ENCODE results near the gene RTN4.
A peak's percentile ranks its signal among the peaks of the same experiment; 100 is the strongest.
"Not testable (repeated sequence)": the region's sequence is repeated elsewhere in the genome, so short reads cannot be mapped to it uniquely, and the experiment has no call there.

The RTN4 gene

DNA sequence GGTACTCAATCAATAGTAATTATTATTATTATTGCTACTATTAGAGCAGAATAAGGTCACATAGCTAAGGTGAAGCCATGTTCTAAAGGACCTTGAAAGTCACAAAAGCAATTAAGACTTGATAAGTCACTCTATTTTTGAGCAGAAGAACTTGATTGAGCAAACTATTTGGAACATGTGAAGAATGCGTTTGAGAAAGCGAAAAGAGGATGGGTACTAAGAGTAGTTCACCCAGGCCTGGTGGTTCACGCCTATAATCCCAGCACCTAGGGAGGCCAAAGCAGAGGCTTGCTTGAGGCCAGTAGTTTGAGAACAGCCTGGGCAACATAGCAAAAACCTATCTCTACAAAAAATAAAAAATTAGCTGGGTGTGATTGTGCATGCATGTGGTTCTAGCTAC lies 7.2 kb upstream of the RTN4 start:
- no peaks in the 10 kb centered on the region for H3K36me3 ChIP-seq (replicated peaks; ENCODE audit: low read depth, low read length)
- no peaks in the 10 kb centered on the region for H3K27me3 ChIP-seq (ENCODE audit: low read depth, low read length)
- no peak overlapping the region for H3K4me3 ChIP-seq (ENCODE audit: low read length)
- TF ChIP-seq EZH2phosphoT487 (IDR thresholded peaks at IDR 0.05; ENCODE audit: low read depth): no peak
- TF ChIP-seq, protein P1, sequence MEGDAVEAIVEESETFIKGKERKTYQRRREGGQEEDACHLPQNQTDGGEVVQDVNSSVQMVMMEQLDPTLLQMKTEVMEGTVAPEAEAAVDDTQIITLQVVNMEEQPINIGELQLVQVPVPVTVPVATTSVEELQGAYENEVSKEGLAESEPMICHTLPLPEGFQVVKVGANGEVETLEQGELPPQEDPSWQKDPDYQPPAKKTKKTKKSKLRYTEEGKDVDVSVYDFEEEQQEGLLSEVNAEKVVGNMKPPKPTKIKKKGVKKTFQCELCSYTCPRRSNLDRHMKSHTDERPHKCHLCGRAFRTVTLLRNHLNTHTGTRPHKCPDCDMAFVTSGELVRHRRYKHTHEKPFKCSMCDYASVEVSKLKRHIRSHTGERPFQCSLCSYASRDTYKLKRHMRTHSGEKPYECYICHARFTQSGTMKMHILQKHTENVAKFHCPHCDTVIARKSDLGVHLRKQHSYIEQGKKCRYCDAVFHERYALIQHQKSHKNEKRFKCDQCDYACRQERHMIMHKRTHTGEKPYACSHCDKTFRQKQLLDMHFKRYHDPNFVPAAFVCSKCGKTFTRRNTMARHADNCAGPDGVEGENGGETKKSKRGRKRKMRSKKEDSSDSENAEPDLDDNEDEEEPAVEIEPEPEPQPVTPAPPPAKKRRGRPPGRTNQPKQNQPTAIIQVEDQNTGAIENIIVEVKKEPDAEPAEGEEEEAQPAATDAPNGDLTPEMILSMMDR (IDR thresholded peaks at IDR 0.05; ENCODE audit: low read depth, low read length): no peak
- H3K27ac ChIP-seq (ENCODE audit: low read length): no peak overlapping the region
- no peak overlapping the region for H3K9ac ChIP-seq (ENCODE audit: low read length)
- H3K79me2 ChIP-seq (ENCODE audit: low read length): no peaks in the 10 kb centered on the region
- H3K4me2 ChIP-seq (ENCODE audit: low read length): no peak overlapping the region
- H3K4me1 ChIP-seq (ENCODE audit: low read length): peaks cover 37% of the 10 kb centered on the region
- H3K9me3 ChIP-seq (ENCODE audit: insufficient read depth, low read length): no peaks in the 10 kb centered on the region
- H2AFZ ChIP-seq (ENCODE audit: low read depth, low read length): no peak overlapping the region
- no peaks in the 10 kb centered on the region for H4K20me1 ChIP-seq (ENCODE audit: insufficient read depth, low read length)

DNA sequence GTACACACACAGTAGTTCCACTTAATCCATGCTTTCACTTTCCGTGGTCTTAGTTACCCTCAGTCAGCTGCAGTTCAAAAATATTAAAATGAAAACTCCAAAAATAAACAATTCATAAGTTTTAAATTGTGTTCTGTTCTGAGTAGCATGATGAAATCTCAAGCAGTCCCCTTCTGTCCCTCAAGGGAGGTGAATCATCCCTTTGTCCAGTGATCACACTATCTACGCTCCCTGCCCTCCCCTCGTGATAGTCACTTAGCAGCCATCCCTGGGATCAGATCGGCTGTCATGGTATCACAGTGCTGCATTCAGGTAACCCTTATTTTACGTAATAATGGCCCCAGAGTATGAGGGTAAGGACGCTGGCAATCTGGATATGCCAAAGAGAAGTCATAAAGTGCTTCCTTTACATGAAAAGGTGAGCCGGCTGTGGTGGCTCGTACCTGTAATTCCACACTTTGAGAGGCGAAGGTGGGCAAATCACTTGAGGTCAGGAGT lies 5.8 kb upstream of the RTN4 start:
- H3K27me3 ChIP-seq (ENCODE audit: low read depth, low read length): no peaks in the 10 kb centered on the region
- H3K9ac ChIP-seq (ENCODE audit: low read length): no peak overlapping the region
- H3K4me1 ChIP-seq (ENCODE audit: low read length): peaks cover 44% of the 10 kb centered on the region
- TF ChIP-seq, protein P1 (IDR thresholded peaks at IDR 0.05; ENCODE audit: low read depth, low read length): no peak
- no peak for TF ChIP-seq EZH2phosphoT487 (IDR thresholded peaks at IDR 0.05; ENCODE audit: low read depth)
- H3K9me3 ChIP-seq (ENCODE audit: insufficient read depth, low read length): no peaks in the 10 kb centered on the region
- no peaks in the 10 kb centered on the region for H3K79me2 ChIP-seq (ENCODE audit: low read length)
- H4K20me1 ChIP-seq (ENCODE audit: insufficient read depth, low read length): no peaks in the 10 kb centered on the region
- no peak overlapping the region for H3K4me3 ChIP-seq (ENCODE audit: low read length)
- no peak overlapping the region for H3K4me2 ChIP-seq (ENCODE audit: low read length)
- no peaks in the 10 kb centered on the region for H3K36me3 ChIP-seq (replicated peaks; ENCODE audit: low read depth, low read length)
- H2AFZ ChIP-seq (ENCODE audit: low read depth, low read length): no peak overlapping the region
- H3K27ac ChIP-seq (ENCODE audit: low read length): no peak overlapping the region

DNA sequence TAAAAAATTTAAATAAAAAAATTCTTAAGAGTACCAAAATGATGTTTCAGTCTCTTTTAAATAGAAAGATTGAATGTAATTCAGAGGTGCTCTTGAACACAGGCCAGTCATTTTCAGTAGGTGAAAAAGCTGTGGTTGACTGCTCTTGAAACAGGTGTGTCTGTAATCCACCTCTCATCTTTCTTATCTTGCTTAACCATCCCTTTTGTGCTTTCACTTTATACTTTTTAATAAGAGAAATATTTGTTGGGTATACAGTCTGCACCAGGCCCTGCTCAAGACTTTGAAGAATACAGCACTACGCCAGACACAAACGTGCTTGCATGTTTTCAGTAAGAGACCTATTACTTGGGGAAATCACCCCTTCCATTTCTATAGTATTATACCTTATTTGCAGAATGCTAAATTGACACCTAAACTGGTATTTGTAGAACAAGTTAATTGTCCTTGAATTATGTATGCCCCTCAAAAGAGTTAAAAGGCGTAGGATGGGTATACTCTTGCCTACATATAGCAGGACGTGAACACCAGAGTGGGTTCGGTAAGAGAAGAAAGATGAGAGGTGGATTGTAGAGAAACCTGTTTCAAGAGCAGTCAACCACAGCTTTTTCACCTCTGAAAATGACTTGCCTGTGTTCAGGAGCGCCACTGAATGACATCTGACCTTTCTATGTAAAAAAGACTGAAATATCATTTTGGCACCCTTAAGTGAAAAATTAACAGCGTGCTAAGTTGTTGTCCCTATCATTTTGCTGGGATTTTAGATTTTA lies 4.0 kb upstream of the RTN4 start:
- Histone ChIP-seq H3K27ac (ENCODE audit: low read length) (peak overlapping the region; percentile 56), H3K4me2 (ENCODE audit: low read length) (peak overlapping the region; percentile 92), H3K36me3 (replicated peaks; ENCODE audit: low read depth, low read length) (no peaks in the 10 kb centered on the region)

DNA sequence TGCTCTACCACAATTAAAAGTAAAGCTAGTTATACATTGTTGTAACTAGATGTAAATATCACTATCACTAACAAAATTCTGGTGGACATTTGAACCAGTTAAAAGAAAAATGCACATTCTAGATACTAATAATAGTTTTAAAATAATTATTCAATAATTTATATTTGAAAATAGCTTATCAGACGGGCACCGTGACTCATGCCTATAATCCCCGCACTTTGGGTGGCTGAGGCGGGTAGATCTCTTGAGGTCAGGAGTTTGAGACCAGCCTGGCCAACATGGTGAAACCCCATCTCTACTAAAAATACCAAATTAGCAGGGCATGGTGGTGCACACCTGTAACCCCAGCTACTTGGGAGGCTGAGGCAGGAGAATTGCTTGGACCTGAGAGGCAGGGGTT lies 3.0 kb upstream of the RTN4 start:
- Histone ChIP-seq H3K4me1 (ENCODE audit: low read length) (peaks cover 43% of the 10 kb centered on the region), H3K79me2 (ENCODE audit: low read length) (peaks cover 18% of the 10 kb centered on the region)
- not testable (repeated sequence) for H3K27me3 ChIP-seq (ENCODE audit: low read depth, low read length); H2AFZ ChIP-seq (ENCODE audit: low read depth, low read length); H3K4me3 ChIP-seq (ENCODE audit: low read length); H3K9me3 ChIP-seq (ENCODE audit: insufficient read depth, low read length); H3K4me2 ChIP-seq (ENCODE audit: low read length); H3K9ac ChIP-seq (ENCODE audit: low read length); H3K36me3 ChIP-seq (replicated peaks; ENCODE audit: low read depth, low read length); H3K27ac ChIP-seq (ENCODE audit: low read length); H4K20me1 ChIP-seq (ENCODE audit: insufficient read depth, low read length)

More for the DNA sequence above, 4.0 kb upstream of the RTN4 start:
- no peak overlapping the region; the same call in 1 of the 2 replicates for H3K9ac ChIP-seq (ENCODE audit: low read length)
- peaks cover 7% of the 10 kb centered on the region for H3K79me2 ChIP-seq (ENCODE audit: low read length)
- H3K9me3 ChIP-seq (ENCODE audit: insufficient read depth, low read length): no peaks in the 10 kb centered on the region
- no peaks in the 10 kb centered on the region for H4K20me1 ChIP-seq (ENCODE audit: insufficient read depth, low read length)
- H3K4me1 ChIP-seq (ENCODE audit: low read length): peaks cover 43% of the 10 kb centered on the region
- peak overlapping the region; percentile 62 for H3K4me3 ChIP-seq (ENCODE audit: low read length)
- TF ChIP-seq, protein P1 (IDR thresholded peaks at IDR 0.05; ENCODE audit: low read depth, low read length): no peak
- TF ChIP-seq EZH2phosphoT487 (IDR thresholded peaks at IDR 0.05; ENCODE audit: low read depth): no peak
- H2AFZ ChIP-seq (ENCODE audit: low read depth, low read length): no peak overlapping the region
- no peaks in the 10 kb centered on the region for H3K27me3 ChIP-seq (ENCODE audit: low read depth, low read length)

Measured in OCI-LY3 (cell line).